ENCODE data around the gene TNFRSF18.
"Not testable (repeated sequence)": the region's sequence is repeated elsewhere in the genome, so short reads cannot be mapped to it uniquely, and the experiment has no call there.

Gene TNFRSF18

GRCh38 chr1:1206376-1206965, at the start of gene TNFRSF18:
Gene TNFRSF18 (minus strand): TSS chr1:1206592. CDS start chr1:1206571, 21 bp downstream.
- no peak for DNase-seq

- DNase-seq, result no peak
Measured at GRCh38 chr1:1255611-1256010, 49.2 kb upstream of the TNFRSF18 start.

- no peak for DNase-seq
Measured at GRCh38 chr1:1255078-1255477, 48.7 kb upstream of the TNFRSF18 start.

GRCh38 chr1:1254667-1254998, 48.2 kb upstream of the TNFRSF18 start:
- DNase-seq, result no peak

GRCh38 chr1:1253972-1254666, 47.7 kb upstream of the TNFRSF18 start:
- DNase-seq, result no peak

- DNase-seq, result no peak
Measured at GRCh38 chr1:1253314-1253713, 46.9 kb upstream of the TNFRSF18 start.

GRCh38 chr1:1250786-1251284, 44.4 kb upstream of the TNFRSF18 start:
- peak; percentile 81 for DNase-seq

GRCh38 chr1:1248009-1248913, 41.9 kb upstream of the TNFRSF18 start:
- not testable (repeated sequence) for DNase-seq

GRCh38 chr1:1247341-1247913, 41.0 kb upstream of the TNFRSF18 start:
- DNase-seq, result no peak

GRCh38 chr1:1246577-1247340, 40.4 kb upstream of the TNFRSF18 start, which contains the start of gene C1QTNF12:
Gene C1QTNF12 (minus strand): TSS chr1:1246722. CDS start chr1:1246690, 32 bp downstream.
- no peak for DNase-seq

- no peak for DNase-seq
Measured at GRCh38 chr1:1245817-1246576, 39.6 kb upstream of the TNFRSF18 start.

GRCh38 chr1:1245178-1245816, 38.9 kb upstream of the TNFRSF18 start:
- DNase-seq, result no peak

GRCh38 chr1:1244192-1244811, 37.9 kb upstream of the TNFRSF18 start:
- DNase-seq, result no peak

- no peak for DNase-seq
Measured at GRCh38 chr1:1243807-1244191, 37.4 kb upstream of the TNFRSF18 start.

GRCh38 chr1:1243266-1243660, 36.9 kb upstream of the TNFRSF18 start:
- DNase-seq, result no peak

- no peak for DNase-seq
Measured at GRCh38 chr1:1242461-1243265, 36.3 kb upstream of the TNFRSF18 start.

GRCh38 chr1:1241588-1242219, 35.3 kb upstream of the TNFRSF18 start:
- DNase-seq, result no peak

GRCh38 chr1:1240822-1241587, 34.6 kb upstream of the TNFRSF18 start:
- no peak for DNase-seq

Data from NCI-H1105 (cell line).